Measurements from ENCODE around the gene LRIT1.
"Not testable (repeated sequence)": the region's sequence is repeated elsewhere in the genome, so short reads cannot be mapped to it uniquely, and the experiment has no call there.

The LRIT1 gene, protein sequence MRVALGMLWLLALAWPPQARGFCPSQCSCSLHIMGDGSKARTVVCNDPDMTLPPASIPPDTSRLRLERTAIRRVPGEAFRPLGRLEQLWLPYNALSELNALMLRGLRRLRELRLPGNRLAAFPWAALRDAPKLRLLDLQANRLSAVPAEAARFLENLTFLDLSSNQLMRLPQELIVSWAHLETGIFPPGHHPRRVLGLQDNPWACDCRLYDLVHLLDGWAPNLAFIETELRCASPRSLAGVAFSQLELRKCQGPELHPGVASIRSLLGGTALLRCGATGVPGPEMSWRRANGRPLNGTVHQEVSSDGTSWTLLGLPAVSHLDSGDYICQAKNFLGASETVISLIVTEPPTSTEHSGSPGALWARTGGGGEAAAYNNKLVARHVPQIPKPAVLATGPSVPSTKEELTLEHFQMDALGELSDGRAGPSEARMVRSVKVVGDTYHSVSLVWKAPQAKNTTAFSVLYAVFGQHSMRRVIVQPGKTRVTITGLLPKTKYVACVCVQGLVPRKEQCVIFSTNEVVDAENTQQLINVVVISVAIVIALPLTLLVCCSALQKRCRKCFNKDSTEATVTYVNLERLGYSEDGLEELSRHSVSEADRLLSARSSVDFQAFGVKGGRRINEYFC

DNA sequence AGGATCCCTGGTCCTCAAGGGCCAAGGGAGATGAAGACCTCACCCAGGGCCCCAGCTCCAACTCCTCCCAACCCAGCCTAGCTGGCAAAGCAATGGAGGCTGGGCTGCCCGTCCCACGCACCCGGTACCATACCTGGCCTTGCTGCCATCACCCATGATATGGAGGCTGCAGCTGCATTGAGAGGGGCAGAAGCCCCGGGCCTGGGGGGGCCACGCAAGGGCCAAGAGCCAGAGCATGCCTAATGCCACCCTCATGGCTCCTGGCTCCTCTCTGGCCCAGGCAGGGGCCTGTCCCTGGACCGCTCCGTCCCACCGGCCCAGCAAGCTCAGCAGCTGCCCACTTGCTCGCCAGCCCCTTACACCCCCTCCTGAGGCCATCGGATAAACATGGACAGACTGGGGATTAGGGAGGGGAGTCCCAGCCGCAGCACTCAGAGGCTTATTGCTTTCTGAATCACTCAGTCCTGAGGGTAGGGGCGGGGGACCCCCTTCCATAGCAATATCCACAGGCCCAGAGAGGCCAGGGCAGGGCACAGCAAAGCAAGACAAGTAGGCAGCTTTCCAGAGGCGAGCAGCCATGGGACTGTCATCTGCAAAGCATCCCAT lies at the start of gene LRIT1:
TSS of gene LRIT1 (minus strand) at position 362 of the 606 bp plus-strand sequence. CDS start at position 255, 107 bp downstream.
- TF ChIP-seq, protein P1, sequence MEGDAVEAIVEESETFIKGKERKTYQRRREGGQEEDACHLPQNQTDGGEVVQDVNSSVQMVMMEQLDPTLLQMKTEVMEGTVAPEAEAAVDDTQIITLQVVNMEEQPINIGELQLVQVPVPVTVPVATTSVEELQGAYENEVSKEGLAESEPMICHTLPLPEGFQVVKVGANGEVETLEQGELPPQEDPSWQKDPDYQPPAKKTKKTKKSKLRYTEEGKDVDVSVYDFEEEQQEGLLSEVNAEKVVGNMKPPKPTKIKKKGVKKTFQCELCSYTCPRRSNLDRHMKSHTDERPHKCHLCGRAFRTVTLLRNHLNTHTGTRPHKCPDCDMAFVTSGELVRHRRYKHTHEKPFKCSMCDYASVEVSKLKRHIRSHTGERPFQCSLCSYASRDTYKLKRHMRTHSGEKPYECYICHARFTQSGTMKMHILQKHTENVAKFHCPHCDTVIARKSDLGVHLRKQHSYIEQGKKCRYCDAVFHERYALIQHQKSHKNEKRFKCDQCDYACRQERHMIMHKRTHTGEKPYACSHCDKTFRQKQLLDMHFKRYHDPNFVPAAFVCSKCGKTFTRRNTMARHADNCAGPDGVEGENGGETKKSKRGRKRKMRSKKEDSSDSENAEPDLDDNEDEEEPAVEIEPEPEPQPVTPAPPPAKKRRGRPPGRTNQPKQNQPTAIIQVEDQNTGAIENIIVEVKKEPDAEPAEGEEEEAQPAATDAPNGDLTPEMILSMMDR (IDR thresholded peaks at IDR 0.05): no peak
- Mint-ChIP-seq H3K4me3 (no peak within 1 kb of the TSS), H3K36me3 (ENCODE audit: low read depth) (no peaks in the 10 kb centered on the region), H3K9me3 (no peaks in the 10 kb centered on the region), H3K4me1 (no peaks in the 10 kb centered on the region), H3K27me3 (ENCODE audit: low read depth, poor library complexity) (peaks cover 43% of the 10 kb centered on the region), H3K27ac (no peak within 1 kb of the TSS)
- no peak for DNase-seq

DNA sequence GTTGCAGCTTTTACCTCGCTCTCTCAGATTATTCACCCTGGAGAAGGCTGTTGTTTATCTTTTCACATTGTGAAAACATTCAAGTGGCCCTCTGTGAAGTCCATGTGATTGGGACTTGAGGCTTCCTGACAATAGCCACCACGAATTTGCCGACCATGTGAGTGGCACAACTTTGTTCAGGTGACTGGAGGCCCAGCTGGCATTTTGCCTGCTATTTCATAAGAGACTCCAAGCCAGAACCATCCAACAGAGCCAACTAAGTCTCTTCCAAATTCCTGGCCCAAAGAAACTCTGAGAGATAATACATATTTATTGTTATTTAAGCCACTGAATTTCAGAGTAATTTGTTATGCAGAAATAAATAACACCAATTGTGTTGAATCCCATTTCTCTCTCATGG lies 48.9 kb upstream of the LRIT1 start:
- no peak overlapping the region for H3K27ac Mint-ChIP-seq
- no peaks in the 10 kb centered on the region for H3K4me1 Mint-ChIP-seq
- H3K4me3 Mint-ChIP-seq: no peak overlapping the region
- H3K9me3 Mint-ChIP-seq: no peaks in the 10 kb centered on the region
- H3K27me3 Mint-ChIP-seq (ENCODE audit: low read depth, poor library complexity): peaks cover 16% of the 10 kb centered on the region
- no peak for DNase-seq
- no peaks in the 10 kb centered on the region for H3K36me3 Mint-ChIP-seq (ENCODE audit: low read depth)
- TF ChIP-seq, protein P1 (IDR thresholded peaks at IDR 0.05): no peak

DNA sequence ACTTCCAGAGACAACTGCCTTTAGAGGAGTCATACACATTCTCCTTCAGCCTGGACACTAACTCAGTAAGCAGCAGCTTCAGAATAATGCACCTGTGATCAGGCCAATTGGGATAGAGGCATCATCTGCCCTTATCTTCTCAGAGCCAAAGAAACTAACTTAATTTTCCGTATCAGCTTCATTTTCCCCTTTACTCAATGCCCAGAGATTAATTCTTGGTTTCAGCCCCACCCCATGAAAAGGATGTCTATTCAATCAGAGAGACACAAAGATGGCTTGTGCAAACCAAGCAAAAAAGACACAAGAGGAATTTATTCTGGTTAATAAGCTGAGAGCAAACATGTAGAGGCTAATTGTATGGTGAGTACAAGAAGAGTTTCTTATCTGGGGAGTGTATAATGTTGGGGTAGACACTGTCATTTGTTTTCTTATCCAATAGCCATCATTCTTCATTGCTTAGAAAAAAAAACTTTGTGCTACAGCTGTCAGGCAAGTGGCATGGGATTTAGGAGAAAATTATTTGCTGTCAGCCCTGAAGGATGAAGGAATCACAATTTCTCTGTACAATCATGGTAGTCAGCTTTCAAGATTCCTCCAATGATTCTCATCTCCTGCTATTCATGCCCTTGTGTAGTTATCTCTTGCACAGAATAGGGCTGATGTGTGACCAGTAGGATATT lies 48.3 kb upstream of the LRIT1 start:
- no peak overlapping the region for H3K4me3 Mint-ChIP-seq
- DNase-seq: no peak
- H3K9me3 Mint-ChIP-seq: no peaks in the 10 kb centered on the region
- no peaks in the 10 kb centered on the region for H3K4me1 Mint-ChIP-seq
- H3K36me3 Mint-ChIP-seq (ENCODE audit: low read depth): no peaks in the 10 kb centered on the region
- no peak overlapping the region for H3K27ac Mint-ChIP-seq
- peaks cover 16% of the 10 kb centered on the region for H3K27me3 Mint-ChIP-seq (ENCODE audit: low read depth, poor library complexity)
- TF ChIP-seq, protein P1 (IDR thresholded peaks at IDR 0.05): no peak

DNA sequence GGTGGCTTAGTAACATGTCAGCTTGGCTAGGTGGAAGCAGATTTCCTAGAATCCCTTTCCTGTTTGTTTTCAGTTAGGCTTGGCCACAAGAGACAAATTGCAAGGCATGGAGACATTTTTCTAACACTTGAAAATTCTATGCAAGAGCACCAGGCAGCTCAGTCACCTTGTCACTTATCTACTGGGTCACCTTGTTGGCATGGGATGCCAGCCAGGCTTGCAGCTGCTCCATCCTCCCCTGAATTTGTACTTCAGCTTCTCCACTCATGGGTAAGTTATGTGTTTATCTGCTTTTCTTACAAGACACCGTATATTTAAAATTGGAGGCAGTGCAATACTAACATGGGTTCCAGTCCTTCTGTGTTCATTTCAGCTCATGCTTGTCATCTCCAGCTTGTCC lies 46.8 kb upstream of the LRIT1 start:
- Mint-ChIP-seq H3K4me1 (no peaks in the 10 kb centered on the region), H3K36me3 (ENCODE audit: low read depth) (no peaks in the 10 kb centered on the region), H3K9me3 (no peaks in the 10 kb centered on the region), H3K4me3 (no peak overlapping the region), H3K27me3 (ENCODE audit: low read depth, poor library complexity) (peaks cover 16% of the 10 kb centered on the region), H3K27ac (no peak overlapping the region)
- DNase-seq: no peak
- TF ChIP-seq, protein P1 (IDR thresholded peaks at IDR 0.05): no peak

GRCh38 chr10:84286695-84287094 lies 45.3 kb upstream of the LRIT1 start:
- no peak overlapping the region for H3K4me3 Mint-ChIP-seq
- no peaks in the 10 kb centered on the region for H3K4me1 Mint-ChIP-seq
- H3K27me3 Mint-ChIP-seq (ENCODE audit: low read depth, poor library complexity): peaks cover 16% of the 10 kb centered on the region
- TF ChIP-seq, protein P1 (IDR thresholded peaks at IDR 0.05): no peak
- no peaks in the 10 kb centered on the region for H3K9me3 Mint-ChIP-seq
- H3K27ac Mint-ChIP-seq: no peak overlapping the region
- H3K36me3 Mint-ChIP-seq (ENCODE audit: low read depth): no peaks in the 10 kb centered on the region
- DNase-seq: no peak

DNA sequence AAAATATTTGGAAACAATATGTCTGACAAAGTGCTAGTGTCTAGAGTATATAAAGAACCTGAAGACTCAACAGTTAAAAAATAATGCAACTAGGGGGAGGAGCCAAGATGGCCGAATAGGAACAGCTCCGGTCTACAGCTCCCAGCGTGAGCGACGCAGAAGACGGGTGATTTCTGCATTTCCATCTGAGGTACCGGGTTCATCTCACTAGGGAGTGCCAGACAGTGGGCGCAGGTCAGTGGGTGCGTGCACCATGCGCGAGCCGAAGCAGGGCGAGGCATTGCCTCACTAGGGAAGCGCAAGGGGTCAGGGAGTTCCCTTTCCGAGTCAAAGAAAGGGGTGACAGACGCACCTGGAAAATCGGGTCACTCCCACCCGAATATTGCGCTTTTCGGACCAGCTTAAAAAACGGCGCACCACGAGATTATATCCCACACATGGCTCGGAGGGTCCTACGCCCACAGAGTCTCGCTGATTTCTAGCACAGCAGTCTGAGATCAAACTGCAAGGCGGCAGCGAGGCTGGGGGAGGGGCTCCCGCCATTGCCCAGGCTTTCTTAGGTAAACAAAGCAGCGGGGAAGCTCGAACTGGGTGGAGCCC lies 38.6 kb upstream of the LRIT1 start:
- H3K27me3 Mint-ChIP-seq (ENCODE audit: low read depth, poor library complexity); H3K4me1 Mint-ChIP-seq; H3K27ac Mint-ChIP-seq: not testable (repeated sequence)
- H3K36me3 Mint-ChIP-seq (ENCODE audit: low read depth): peaks cover 11% of the 10 kb centered on the region
- peak overlapping the region; percentile 79 for H3K4me3 Mint-ChIP-seq
- peaks cover 22% of the 10 kb centered on the region for H3K9me3 Mint-ChIP-seq
- DNase-seq: peak; percentile 28
